Right cardiac atrium (tissue), 5 donors: Measurements from ENCODE around the gene RAD9A. TPM values are rescaled to one million over a fixed set of nuclear protein-coding genes. Genes with fewer than 3 reads are reported as not detected.
"Not testable (repeated sequence)": the region's sequence is repeated elsewhere in the genome, so short reads cannot be mapped to it uniquely, and the experiment has no call there.

ENCODE experiments used
- ATAC-seq, 2 donors: fragments of 200-7000 bp; cut with Tn5 transposase; one replicate each; pipeline versions ENCODE4 v1.8.0 to v1.9.1; 2020; ENCODE audit warnings: moderate library complexity in 2 of 2, mild to moderate bottlenecking in 1 of 2
- DNase-seq, 3 donors: peaks; one replicate each; pipeline ENCODE4 v3.0.0-alpha.2; 2020
- H3K27ac ChIP-seq: one replicate; pipeline ENCODE4 v1.5.1; 2013; ENCODE audit warnings: mild to moderate bottlenecking, low read length, control low read depth, moderate library complexity
- H3K27me3 ChIP-seq: one replicate; pipeline ENCODE4 v1.6.1; 2013; ENCODE audit not compliant: control insufficient read depth, insufficient read depth
- H3K4me1 ChIP-seq: one replicate; pipeline ENCODE4 v1.6.1; 2013; ENCODE audit warnings: low read length; ENCODE audit not compliant: control insufficient read depth, insufficient read depth
- H3K4me3 ChIP-seq: one replicate; pipeline ENCODE4 v1.5.1; 2013; ENCODE audit warnings: low read length, control low read depth
- H3K9me3 ChIP-seq: one replicate; pipeline ENCODE4 v1.6.1; 2013; ENCODE audit warnings: low read length; ENCODE audit not compliant: control insufficient read depth
- whole genome bisulfite sequencing: extraction: QIAGEN DNeasy Blood & Tissue Kit; methylation state at CpG from one replicate; pipeline ENCODE4 v1.1.7; 2013; 5-methylcytosine and 5-hydroxymethylcytosine counted together
- intact Hi-C, 4 donors: fragments of 100-400 bp; cut with DNase I; formaldehyde crosslinking; loops; one replicate each; pipeline versions ENCODE4 v1.11.0 to v1.14.0; 2022 to 2023
- polyA plus RNA-seq: library from polyadenylated mRNA; stranded (reverse); fragments of 200-250 nt; gene quantifications from one replicate; pipeline ENCODE4 v1.2.3, GENCODE V29; 2013
- total RNA-seq, 4 donors: library from RNA; stranded (reverse); fragmentation: NEBNext Ultra II Directional; extraction: Animal tissue kit (Norgen Biotek cat#: 25700); gene quantifications; one replicate each; pipeline ENCODE4 v1.2.1, GENCODE V29; 2021
- donor health status: healthy with polysubstance abuse.
- donor health status: DM: no; HTN: yes; CAD: no.
- donor health status: DM: no; HTN: no; CAD: no.
- donor health status: DM: no; HTN: yes; CAD: no; lungs with severe emphysema.
- donor health status: DM: yes; HTN: yes; CAD: no.

Gene RAD9A
- total and polyA plus RNA-seq, 5 donors, result 7.3 to 11.7 (median 9.1) TPM

GRCh38 chr11:67398661-67399563 lies 7.1 kb downstream of the RAD9A start:
- ATAC-seq (no peak), DNase-seq (peak in 1 of 3 donors; percentile 59)
- Histone ChIP-seq H3K4me1 (peaks cover 6% of the 10 kb centered on the region), H3K9me3 (no peaks in the 10 kb centered on the region), H3K27me3 (no peaks in the 10 kb centered on the region), H3K27ac (no peak overlapping the region), H3K4me3 (no peak overlapping the region)
- intact Hi-C loops, result loop anchor here in 1 of 4 donors (10.0 kb wide), 1 partner anchor 106 kb away; the partner anchor contains the start of genes CDK2AP2 and PITPNM1
- WGBS, result 81% methylated on average over 31 of the region's 31 CpGs

DNA sequence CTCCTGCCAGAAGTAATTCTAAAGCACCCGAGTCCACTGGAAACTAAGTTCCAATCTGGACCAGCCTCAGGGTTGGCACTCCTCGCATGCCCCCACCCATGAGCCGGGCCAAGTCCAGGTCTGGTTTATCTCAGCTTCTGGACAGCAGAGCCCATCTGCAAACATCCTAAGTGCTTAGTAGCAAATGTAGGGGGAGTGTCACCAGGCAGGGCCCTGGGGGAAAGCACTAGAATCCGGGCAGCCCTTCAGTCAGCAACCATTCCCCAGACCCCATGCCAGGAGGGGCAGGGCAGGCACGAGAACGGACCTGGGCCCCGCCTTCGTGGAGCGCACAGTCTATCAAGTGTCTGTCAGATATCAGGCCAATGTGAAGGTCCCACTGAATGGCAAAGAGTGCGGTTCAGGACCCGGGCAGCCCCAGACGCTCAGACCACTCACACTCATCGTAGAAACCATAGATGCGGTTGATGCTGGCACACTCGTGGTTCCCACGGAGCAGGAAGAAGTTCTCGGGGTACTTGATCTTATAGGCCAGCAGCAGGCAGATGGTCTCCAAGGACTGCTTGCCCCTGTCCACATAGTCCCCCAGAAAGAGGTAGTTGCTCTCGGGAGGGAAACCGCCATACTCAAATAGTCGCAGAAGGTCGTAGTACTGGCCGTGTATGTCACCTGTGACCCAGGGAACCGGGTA lies 8.6 kb downstream of the RAD9A start:
- 37% methylated on average over 23 of the region's 23 CpGs for WGBS
- no peaks in the 10 kb centered on the region for H3K27me3 ChIP-seq
- peak overlapping the region; percentile 80 for H3K4me3 ChIP-seq
- no peaks in the 10 kb centered on the region for H3K9me3 ChIP-seq
- intact Hi-C loops, result loop anchor here in 2 of 4 donors (5.0 to 10.0 kb wide), 3 partner anchors 67 to 107 kb away; partner anchors contain the start of genes CDK2AP2 (in 2 of the 2), PITPNM1 (in 2 of the 2) and TMEM134 (in 1 of the 2)
- H3K27ac ChIP-seq, result no peak overlapping the region
- DNase-seq, result peak in 2 of 3 donors; percentile 65 to 66
- H3K4me1 ChIP-seq, result peaks cover 6% of the 10 kb centered on the region
- ATAC-seq, result no peak

- Histone ChIP-seq H3K9me3 (no peaks in the 10 kb centered on the region), H3K4me1 (peaks cover 6% of the 10 kb centered on the region), H3K27me3 (no peaks in the 10 kb centered on the region), H3K4me3 (peak overlapping the region; percentile 80), H3K27ac (peak overlapping the region; percentile 97)
- DNase-seq (no peak), ATAC-seq (peak; percentile 2 to 22)
- 4% methylated on average over 27 of the region's 27 CpGs for WGBS
- intact Hi-C loops, result loop anchor here in 2 of 4 donors (5.0 to 10.0 kb wide), 3 partner anchors 66 to 106 kb away; partner anchors contain the start of genes CDK2AP2 (in 2 of the 2), PITPNM1 (in 2 of the 2) and TMEM134 (in 1 of the 2)
Observed at GRCh38 chr11:67400942-67401494, 9.2 kb downstream of the RAD9A start.

DNA sequence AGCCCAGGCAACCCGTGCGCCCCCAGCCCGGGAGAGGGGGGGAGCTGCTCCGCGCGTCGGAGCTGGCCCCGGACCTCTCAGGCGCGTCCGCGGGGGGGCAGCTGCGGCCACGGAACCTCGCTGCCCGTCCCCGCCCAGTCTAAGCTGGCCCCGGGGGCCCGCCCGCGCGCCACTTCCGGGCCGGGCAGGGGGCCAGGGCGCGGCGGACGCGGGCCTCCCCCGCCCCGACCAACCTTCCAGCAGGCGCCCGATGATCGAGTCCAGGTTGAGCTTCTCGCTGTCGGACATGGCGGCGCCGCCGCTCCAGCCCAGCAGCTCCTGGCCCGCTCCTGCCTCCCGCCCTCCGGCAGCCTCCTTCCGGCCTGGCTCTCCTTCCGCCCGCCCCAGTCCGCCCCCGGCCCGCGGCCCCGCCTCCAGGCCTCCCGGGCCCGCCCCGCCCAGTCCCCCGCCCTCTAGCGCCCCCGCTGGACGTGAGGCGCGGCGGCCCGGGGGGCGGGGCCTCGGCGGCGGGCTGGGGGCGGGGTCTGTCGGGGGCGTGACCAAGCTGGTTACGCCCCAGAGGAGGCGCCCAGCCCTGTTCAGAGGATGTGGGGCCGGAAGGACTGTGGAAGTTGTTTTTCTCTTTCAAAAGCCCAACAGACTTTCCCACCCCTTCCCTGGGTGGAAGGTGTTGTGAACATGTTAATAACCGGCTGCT lies 9.9 kb downstream of the RAD9A start, which contains the start of gene PPP1CA:
Gene PPP1CA, minus strand, starts transcription at position 364 of the 697 bp plus-strand sequence. Its CDS starts 76 bp downstream, at position 288.
- Histone ChIP-seq H3K9me3 (no peaks in the 10 kb centered on the region), H3K4me3 (peak within 1 kb of the TSS; percentile 80), H3K27me3 (no peaks in the 10 kb centered on the region), H3K27ac (peak within 1 kb of the TSS; percentile 97), H3K4me1 (peaks cover 6% of the 10 kb centered on the region)
- under 1% methylated on average over 73 of the region's 73 CpGs for WGBS
- DNase-seq (peak; percentile 92 to 97 (median 96)), ATAC-seq (peak; percentile 80 to 87)
- intact Hi-C loops, result loop anchor here in 2 of 4 donors (5.0 to 10.0 kb wide), 3 partner anchors 66 to 106 kb away; partner anchors contain the start of genes CDK2AP2 (in 2 of the 2), PITPNM1 (in 2 of the 2) and TMEM134 (in 1 of the 2)

- H3K27ac ChIP-seq, result peak overlapping the region; percentile 96
- not testable (repeated sequence) for H3K9me3 ChIP-seq, ATAC-seq, H3K27me3 ChIP-seq, H3K4me1 ChIP-seq
- DNase-seq, result peak in 1 of 3 donors; percentile 65
- peak overlapping the region; percentile 80 for H3K4me3 ChIP-seq
- intact Hi-C loops, result loop anchor here in 2 of 4 donors (5.0 to 10.0 kb wide), 3 partner anchors 65 to 105 kb away; partner anchors contain the start of genes CDK2AP2 (in 2 of the 2), PITPNM1 (in 2 of the 2) and TMEM134 (in 1 of the 2)
- 58% methylated on average over 19 of the region's 19 CpGs for WGBS
Observed at GRCh38 chr11:67402192-67402839, 10.5 kb downstream of the RAD9A start.

DNA sequence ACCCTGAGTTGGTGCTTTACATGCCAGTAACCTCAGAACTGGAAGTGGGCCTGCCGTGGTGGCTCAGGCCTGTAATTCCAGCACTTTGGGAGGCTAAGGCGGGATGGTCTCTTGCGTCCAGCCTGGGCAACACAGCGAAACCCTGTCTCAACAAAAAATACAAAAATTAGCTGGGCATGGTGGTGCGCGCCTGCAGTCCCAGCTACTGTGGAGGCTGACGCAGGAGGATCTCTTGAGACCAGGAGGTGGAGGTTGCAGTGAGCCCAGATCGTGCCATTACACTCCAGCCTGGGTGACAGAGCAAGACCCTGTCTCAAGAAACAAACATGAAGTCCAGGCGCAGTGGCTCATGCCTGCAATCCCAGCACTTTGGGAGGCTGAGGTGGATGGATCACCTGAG lies 11.3 kb downstream of the RAD9A start:
- ATAC-seq, H3K27me3 ChIP-seq, H3K27ac ChIP-seq, H3K4me1 ChIP-seq, DNase-seq, H3K9me3 ChIP-seq, H3K4me3 ChIP-seq: not testable (repeated sequence)
- intact Hi-C loops, result loop anchor here in 2 of 4 donors (5.0 to 10.0 kb wide), 3 partner anchors 64 to 104 kb away; partner anchors contain the start of genes CDK2AP2 (in 2 of the 2), PITPNM1 (in 2 of the 2) and TMEM134 (in 1 of the 2)
- WGBS, result 97% methylated on average over 9 of the region's 9 CpGs

- WGBS, result 65% methylated on average over 13 of the region's 13 CpGs
- Histone ChIP-seq H3K4me1 (peaks cover 6% of the 10 kb centered on the region), H3K27me3 (no peaks in the 10 kb centered on the region), H3K27ac (no peak overlapping the region), H3K9me3 (no peaks in the 10 kb centered on the region), H3K4me3 (no peak overlapping the region)
- ATAC-seq (no peak), DNase-seq (no peak)
- intact Hi-C loops, result loop anchor here in 2 of 4 donors (5.0 to 10.0 kb wide), 3 partner anchors 63 to 103 kb away; partner anchors contain the start of genes CDK2AP2 (in 2 of the 2), PITPNM1 (in 2 of the 2) and TMEM134 (in 1 of the 2)
Observed at GRCh38 chr11:67404515-67405195, 12.9 kb downstream of the RAD9A start.

DNA sequence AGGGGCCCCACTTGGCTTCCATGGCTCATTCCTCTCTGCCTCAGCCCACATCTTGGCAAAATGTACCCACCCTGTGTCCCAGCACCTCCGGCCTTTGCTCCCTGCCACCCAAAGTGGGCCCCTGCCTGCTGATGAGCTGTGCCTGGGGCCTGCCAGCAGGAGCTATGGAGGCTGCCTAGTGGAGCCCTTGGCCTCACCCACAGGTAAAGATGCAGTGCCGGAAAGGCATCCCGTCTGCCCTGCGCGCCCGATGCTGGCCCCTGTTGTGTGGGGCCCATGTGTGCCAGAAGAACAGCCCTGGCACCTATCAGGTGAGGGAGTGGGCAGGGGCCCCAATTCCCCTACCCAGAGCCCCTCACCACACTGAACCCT lies 13.4 kb downstream of the RAD9A start:
- Histone ChIP-seq H3K4me1 (peaks cover 6% of the 10 kb centered on the region), H3K4me3 (no peak overlapping the region), H3K27ac (no peak overlapping the region), H3K9me3 (no peaks in the 10 kb centered on the region), H3K27me3 (no peaks in the 10 kb centered on the region)
- ATAC-seq (no peak), DNase-seq (peak in 1 of 3 donors; percentile 51)
- 89% methylated on average over 6 of the region's 6 CpGs for WGBS
- intact Hi-C loops, result loop anchor here in 1 of 4 donors (10.0 kb wide), 1 partner anchor 100 kb away; the partner anchor contains the start of genes CDK2AP2 and PITPNM1
